HCT116 (cell line): ENCODE results near the gene PRR7. TPM values are rescaled to one million over a fixed set of nuclear protein-coding genes. Genes with fewer than 3 reads are reported as not detected.

Source experiments
- ATAC-seq: fragments of 200-7000 bp; cut with Tn5 transposase; 2 replicates; pipeline ENCODE4 v1.9.1; 2020; ENCODE audit warnings: mild to moderate bottlenecking, moderate library complexity
- BruUV-seq: library from RNA; stranded (reverse); fragments of 400-500 nt; replicated peaks from 2 replicates; lab custom pipeline; 2021; lab: Mats Ljungman, UMichigan
- CTCF ChIA-PET: fragments of 300-600 bp; sonication (Branson Sonifier 250); formaldehyde crosslinking; loops from one replicate; lab custom pipeline; 2021; ENCODE audit warnings: antibody characterized with exemption; lab: Charles Lee
- POLR2A ChIA-PET: fragments of 300-600, 350-600 bp; sonication (Branson Sonifier 250); formaldehyde crosslinking; loops from one replicate; lab custom pipeline; 2021; ENCODE audit warnings: antibody characterized with exemption; lab: Charles Lee
- RAD21 ChIA-PET, 2 experiments: fragments of 300-600 bp; sonication (Branson Sonifier 250); formaldehyde crosslinking; loops; one replicate each; lab custom pipeline; 2023; ENCODE audit warnings: low total read pairs in 2 of 2; ENCODE audit not compliant: uncharacterized antibody in 2 of 2, unreplicated experiment in 2 of 2, low non-redundant PET in 1 of 2; lab: Charles Lee
- DNase-seq: peaks from one replicate; pipeline ENCODE4 v3.0.0-alpha.2; 2010; ENCODE audit warnings: low read depth, low spot score
- H2AFZ ChIP-seq: fragments of 200-600 bp; shearing (Covaris generic), sonication (generic); 2 replicates; pipeline ENCODE4 v1.6.1; 2017; ENCODE audit warnings: low read depth, mixed run types, mixed read lengths, antibody characterized with exemption, low read length; ENCODE audit not compliant: poor library complexity, severe bottlenecking
- H3K27ac ChIP-seq: 2 replicates; pipeline ENCODE4 v1.5.1; 2012; ENCODE audit warnings: low read depth, low read length
- H3K27me3 ChIP-seq: fragments of 200-600 bp; sonication (generic); 2 replicates; pipeline ENCODE4 v1.6.1; 2016; ENCODE audit warnings: mixed run types, low read length, mixed read lengths; ENCODE audit not compliant: insufficient read depth
- H3K36me3 ChIP-seq, 2 experiments: fragments of 200-500 bp in 1 of 2; fragments of 200-600 bp in 1 of 2; sonication (Bioruptor generic) in 1 of 2; sonication (generic) in 1 of 2; 2 replicates each; pipeline versions ENCODE4 v1.5.1 to v1.6.1; 2014 to 2016; ENCODE audit warnings: low read length in 2 of 2, inconsistent platforms in 1 of 2, mixed read lengths in 1 of 2, mixed run types in 1 of 2; ENCODE audit not compliant: insufficient read depth in 2 of 2, control insufficient read depth in 1 of 2
- H3K4me1 ChIP-seq, 2 experiments: fragments of 200-600 bp in 1 of 2; sonication (generic) in 1 of 2; 2 replicates each; pipeline versions ENCODE4 v1.5.1 to v1.6.1; 2012 to 2017; ENCODE audit warnings: low read length in 2 of 2, inconsistent platforms in 1 of 2, mild to moderate bottlenecking in 1 of 2, mixed read lengths in 1 of 2, mixed run types in 1 of 2, moderate library complexity in 1 of 2; ENCODE audit not compliant: insufficient read depth in 2 of 2, control insufficient read depth in 1 of 2
- H3K4me2 ChIP-seq: fragments of 200-600 bp; sonication (generic); 2 replicates; pipeline ENCODE4 v1.6.1; 2017; ENCODE audit warnings: mixed run types, low read length, mixed read lengths
- H3K4me3 ChIP-seq, 2 experiments: fragments of 200-600 bp in 1 of 2; sonication (generic) in 1 of 2; replicated peaks in 1 of 2; 2 replicates each; pipeline ENCODE4 v1.5.1; 2011 to 2016; ENCODE audit warnings: low read length in 2 of 2, control low read depth in 1 of 2, low read depth in 1 of 2, mild to moderate bottlenecking in 1 of 2, mixed read lengths in 1 of 2, mixed run types in 1 of 2
- H3K79me2 ChIP-seq: fragments of 200-600 bp; sonication (generic); 2 replicates; pipeline ENCODE4 v1.6.1; 2017; ENCODE audit warnings: mild to moderate bottlenecking, mixed run types, low read length, moderate library complexity, mixed read lengths; ENCODE audit not compliant: insufficient read depth
- H3K9ac ChIP-seq: fragments of 200-600 bp; sonication (generic); 2 replicates; pipeline ENCODE4 v1.6.1; 2016; ENCODE audit warnings: low read length, mixed read lengths
- H3K9me2 ChIP-seq: fragments of 200-600 bp; sonication (generic), shearing (Covaris generic); 2 replicates; pipeline ENCODE4 v1.6.1; 2017; ENCODE audit warnings: mixed run types, mild to moderate bottlenecking, moderate library complexity; ENCODE audit not compliant: insufficient read depth
- H3K9me3 ChIP-seq, 2 experiments: fragments of 200-500 bp in 1 of 2; fragments of 200-600 bp in 1 of 2; sonication (Bioruptor generic) in 1 of 2; sonication (generic) in 1 of 2; 2 replicates each; pipeline ENCODE4 v1.6.1; 2014 to 2017; ENCODE audit warnings: low read length in 2 of 2, mixed read lengths in 2 of 2, inconsistent platforms in 1 of 2, low read depth in 1 of 2, mild to moderate bottlenecking in 1 of 2, mixed run types in 1 of 2, moderate library complexity in 1 of 2; ENCODE audit not compliant: control insufficient read depth in 1 of 2, insufficient read depth in 1 of 2
- H4K20me1 ChIP-seq: fragments of 200-600 bp; sonication (generic), shearing (Covaris generic); 2 replicates; pipeline ENCODE4 v1.6.1; 2017; ENCODE audit warnings: mixed run types, mild to moderate bottlenecking, moderate library complexity; ENCODE audit not compliant: insufficient read depth
- CEBPB ChIP-seq: IDR thresholded peaks from 2 replicates; pipeline ENCODE4 v1.6.1; 2012; ENCODE audit warnings: low read depth
- CTCF ChIP-seq, 3 experiments: fragments of 200-600 bp in 1 of 3; sonication (generic) in 1 of 3; IDR thresholded peaks in 2 of 3; conservative IDR thresholded peaks in 1 of 3; 2 replicates each; pipeline ENCODE4 v1.5.1; 2012 to 2017; ENCODE audit warnings: low read depth in 2 of 3, low read length in 2 of 3, antibody characterized with exemption in 1 of 3, borderline replicate concordance in 1 of 3, control low read depth in 1 of 3, mild to moderate bottlenecking in 1 of 3, mixed read lengths in 1 of 3, mixed run types in 1 of 3, moderate library complexity in 1 of 3; ENCODE audit not compliant: insufficient read depth in 1 of 3
- EGR1 ChIP-seq: IDR thresholded peaks from 2 replicates; pipeline ENCODE4 v1.6.1; 2012; ENCODE audit warnings: low read depth
- FOSL1 ChIP-seq: IDR thresholded peaks from 2 replicates; pipeline ENCODE4 v1.6.1; 2012; ENCODE audit warnings: low read depth
- JUND ChIP-seq: IDR thresholded peaks from 2 replicates; pipeline ENCODE4 v1.6.1; 2012
- MAX ChIP-seq: IDR thresholded peaks from 2 replicates; pipeline ENCODE4 v1.6.1; 2012
- POLR2A ChIP-seq: IDR thresholded peaks from 2 replicates; pipeline ENCODE4 v1.7.0; 2011; ENCODE audit warnings: borderline replicate concordance; ENCODE audit not compliant: insufficient read depth, insufficient read length; ENCODE audit errors: extremely low read depth
- RAD21 ChIP-seq: IDR thresholded peaks from 2 replicates; pipeline ENCODE4 v1.6.1; 2012; ENCODE audit warnings: low read depth, mild to moderate bottlenecking
- SIN3A ChIP-seq: IDR thresholded peaks from 2 replicates; pipeline ENCODE4 v1.6.1; 2012; ENCODE audit warnings: low read depth
- ZBTB33 ChIP-seq: IDR thresholded peaks from 2 replicates; pipeline ENCODE4 v1.6.1; 2011; ENCODE audit warnings: mild to moderate bottlenecking, low read length, moderate library complexity; ENCODE audit not compliant: insufficient replicate concordance; ENCODE audit errors: extremely low read depth
- ZFX ChIP-seq: fragments of 450-650 bp; IDR thresholded peaks from 2 replicates; pipeline ENCODE4 v1.6.1; 2017
- intact Hi-C: fragments of 100-400 bp; cut with micrococcal nuclease; formaldehyde crosslinking; loops from 2 replicates; pipeline ENCODE4 v1.10.0; 2022
- total RNA-seq: library from RNA; stranded (reverse); gene quantifications from one replicate; pipeline ENCODE4 v1.2.1, GENCODE V29; 2021; ENCODE audit not compliant: unreplicated experiment

PRR7 gene
- total RNA-seq, 1 experiment from 2014 or later, result 39.9 TPM

GRCh38 chr5:177405312-177405711 is 41.3 kb upstream of the PRR7 start:
- H3K9ac ChIP-seq, result no peak overlapping the region
- intact Hi-C loops, result no loop called here
- H4K20me1 ChIP-seq, result no peaks in the 10 kb centered on the region
- no peaks in the 10 kb centered on the region for H3K27me3 ChIP-seq
- H3K9me2 ChIP-seq, result no peaks in the 10 kb centered on the region
- no peaks in the 10 kb centered on the region for H3K36me3 ChIP-seq
- H3K9me3 ChIP-seq, result no peaks in the 10 kb centered on the region
- ChIA-PET RAD21 (interaction anchor here in 1 of 2 experiments (1.5 kb wide), 1 partner anchor 40 kb away, joined by 5 read pairs; no protein-coding TSS in a partner anchor), CTCF (interaction anchor here (1.5 to 5.3 kb wide), 5 partner anchors 16 to 49 kb away, joined by 5 to 85 read pairs (median 53); partner anchors contain the start of genes GRK6 and PRR7), POLR2A (interaction anchor here (1.0 to 2.4 kb wide), 5 partner anchors 19 to 90 kb away, joined by 3 to 15 read pairs (median 4); partner anchors contain the start of gene GRK6)
- ATAC-seq, result no peak
- H3K4me2 ChIP-seq, result no peak overlapping the region
- H3K79me2 ChIP-seq, result no peaks in the 10 kb centered on the region
- no TSS peak for BruUV-seq
- H3K4me1 ChIP-seq, result peaks cover 15 to 37% of the 10 kb centered on the region in 2 experiments
- no peak overlapping the region for H3K4me3 ChIP-seq
- no peak for TF ChIP-seq CTCF (IDR thresholded peaks at IDR 0.05 in 2 of 3, conservative IDR thresholded peaks at IDR 0.05 in 1 of 3; ENCODE audit: borderline replicate concordance in 1 of 3, insufficient read depth in 1 of 3, low read depth in 2 of 3, low read length in 2 of 3)
- TF ChIP-seq MAX, result no peak
- TF ChIP-seq RAD21, result no peak
- TF ChIP-seq SIN3A, result no peak
- no peak for TF ChIP-seq POLR2A
- TF ChIP-seq JUND, result no peak
- no peak for TF ChIP-seq ZBTB33
- no peak for TF ChIP-seq ZFX
- no peak for TF ChIP-seq EGR1
- TF ChIP-seq FOSL1, result no peak
- no peak for TF ChIP-seq CEBPB
- H2AFZ ChIP-seq, result no peak overlapping the region
- H3K27ac ChIP-seq, result peak overlapping the region; percentile 99; the same call in 1 of the 2 replicates
- no peak for DNase-seq
